KBM-7 (cell line): ENCODE data around the gene HELQ.
"Not testable (repeated sequence)": the region's sequence is repeated elsewhere in the genome, so short reads cannot be mapped to it uniquely, and the experiment has no call there.

Source experiments
- DNase-seq: peaks from one replicate; pipeline ENCODE4 v3.0.0-alpha.2; 2015
- in situ Hi-C: fragments of 300-500 bp; cut with MboI; formaldehyde crosslinking; loops from 2 replicates; pipeline ENCODE4 v1.14.3; 2020; ENCODE audit warnings: low sequenced_read_pairs, low pct_unique_long_range_greater_than_20kb, mixed read lengths

HELQ gene, protein sequence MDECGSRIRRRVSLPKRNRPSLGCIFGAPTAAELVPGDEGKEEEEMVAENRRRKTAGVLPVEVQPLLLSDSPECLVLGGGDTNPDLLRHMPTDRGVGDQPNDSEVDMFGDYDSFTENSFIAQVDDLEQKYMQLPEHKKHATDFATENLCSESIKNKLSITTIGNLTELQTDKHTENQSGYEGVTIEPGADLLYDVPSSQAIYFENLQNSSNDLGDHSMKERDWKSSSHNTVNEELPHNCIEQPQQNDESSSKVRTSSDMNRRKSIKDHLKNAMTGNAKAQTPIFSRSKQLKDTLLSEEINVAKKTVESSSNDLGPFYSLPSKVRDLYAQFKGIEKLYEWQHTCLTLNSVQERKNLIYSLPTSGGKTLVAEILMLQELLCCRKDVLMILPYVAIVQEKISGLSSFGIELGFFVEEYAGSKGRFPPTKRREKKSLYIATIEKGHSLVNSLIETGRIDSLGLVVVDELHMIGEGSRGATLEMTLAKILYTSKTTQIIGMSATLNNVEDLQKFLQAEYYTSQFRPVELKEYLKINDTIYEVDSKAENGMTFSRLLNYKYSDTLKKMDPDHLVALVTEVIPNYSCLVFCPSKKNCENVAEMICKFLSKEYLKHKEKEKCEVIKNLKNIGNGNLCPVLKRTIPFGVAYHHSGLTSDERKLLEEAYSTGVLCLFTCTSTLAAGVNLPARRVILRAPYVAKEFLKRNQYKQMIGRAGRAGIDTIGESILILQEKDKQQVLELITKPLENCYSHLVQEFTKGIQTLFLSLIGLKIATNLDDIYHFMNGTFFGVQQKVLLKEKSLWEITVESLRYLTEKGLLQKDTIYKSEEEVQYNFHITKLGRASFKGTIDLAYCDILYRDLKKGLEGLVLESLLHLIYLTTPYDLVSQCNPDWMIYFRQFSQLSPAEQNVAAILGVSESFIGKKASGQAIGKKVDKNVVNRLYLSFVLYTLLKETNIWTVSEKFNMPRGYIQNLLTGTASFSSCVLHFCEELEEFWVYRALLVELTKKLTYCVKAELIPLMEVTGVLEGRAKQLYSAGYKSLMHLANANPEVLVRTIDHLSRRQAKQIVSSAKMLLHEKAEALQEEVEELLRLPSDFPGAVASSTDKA

DNA sequence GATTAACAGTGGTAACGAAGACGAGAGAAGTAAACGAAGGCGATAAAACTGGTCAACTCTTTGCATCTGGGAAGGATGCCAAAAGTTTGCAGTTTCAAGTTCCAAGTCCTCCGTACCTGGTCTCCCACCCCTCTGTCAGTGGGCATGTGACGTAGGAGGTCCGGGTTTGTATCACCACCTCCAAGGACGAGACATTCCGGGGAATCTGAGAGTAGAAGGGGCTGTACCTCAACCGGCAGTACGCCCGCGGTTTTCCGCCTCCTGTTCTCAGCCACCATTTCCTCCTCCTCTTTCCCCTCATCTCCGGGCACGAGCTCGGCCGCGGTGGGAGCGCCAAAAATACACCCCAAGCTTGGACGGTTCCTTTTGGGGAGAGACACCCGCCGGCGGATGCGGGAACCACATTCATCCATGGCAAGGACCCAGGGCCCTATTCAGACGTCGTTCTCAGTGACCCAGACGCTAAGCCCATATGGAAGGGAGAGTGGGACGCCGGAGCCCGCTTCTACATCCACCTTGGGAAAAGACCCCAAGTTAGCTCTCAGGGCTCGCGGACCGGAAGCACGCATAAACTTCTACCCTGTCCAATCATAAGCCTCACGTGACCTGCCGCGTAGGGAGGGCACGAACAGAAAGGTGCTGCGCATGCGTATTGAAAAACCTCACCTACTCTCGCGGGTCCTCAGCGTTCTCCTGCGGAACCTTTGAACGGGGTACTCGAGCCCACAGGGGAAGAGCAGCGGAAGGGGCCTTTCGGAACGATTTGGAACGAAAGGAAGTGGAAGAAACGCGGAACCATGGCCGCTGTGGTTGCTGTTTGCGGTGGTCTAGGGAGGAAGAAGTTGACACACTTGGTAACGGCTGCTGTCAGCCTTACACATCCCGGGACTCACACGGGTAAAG lies at the start of gene HELQ, which contains the start of gene MRPS18C:
HELQ (minus strand) TSS at position 543 of the 903 bp plus-strand sequence; CDS start at position 413, 130 bp downstream.
MRPS18C (plus strand) TSS at position 778 of the 903 bp plus-strand sequence; CDS start at position 798, 20 bp downstream.
- in situ Hi-C loops = no loop called here

DNA sequence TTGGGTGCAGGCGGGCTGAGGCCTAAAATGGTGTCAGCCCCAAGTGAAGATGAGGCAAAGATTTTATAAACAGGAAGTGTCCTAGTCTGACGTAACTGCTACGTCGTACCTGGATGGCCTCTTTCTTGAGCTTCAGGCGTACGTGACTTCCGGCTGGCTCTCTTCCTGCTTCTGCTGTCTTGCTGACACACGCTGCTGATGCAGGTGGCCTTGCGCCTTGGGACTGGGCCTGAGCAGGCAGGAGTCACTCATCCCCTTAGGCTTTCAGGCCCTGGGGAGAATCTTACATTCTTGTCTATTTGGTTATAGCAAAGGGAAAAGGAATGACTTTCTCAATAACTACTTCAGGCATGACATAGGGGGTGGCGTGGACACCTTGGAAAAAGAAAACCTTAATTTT lies 49.4 kb upstream of the HELQ start:
- no peak for DNase-seq
- in situ Hi-C loops = loop anchor here (25.0 kb wide), 1 partner anchor 1007 kb away; no protein-coding TSS in a partner anchor

More for the DNA sequence above, at the start of gene HELQ, which contains the start of gene MRPS18C:
- peak; percentile 99 for DNase-seq

DNA sequence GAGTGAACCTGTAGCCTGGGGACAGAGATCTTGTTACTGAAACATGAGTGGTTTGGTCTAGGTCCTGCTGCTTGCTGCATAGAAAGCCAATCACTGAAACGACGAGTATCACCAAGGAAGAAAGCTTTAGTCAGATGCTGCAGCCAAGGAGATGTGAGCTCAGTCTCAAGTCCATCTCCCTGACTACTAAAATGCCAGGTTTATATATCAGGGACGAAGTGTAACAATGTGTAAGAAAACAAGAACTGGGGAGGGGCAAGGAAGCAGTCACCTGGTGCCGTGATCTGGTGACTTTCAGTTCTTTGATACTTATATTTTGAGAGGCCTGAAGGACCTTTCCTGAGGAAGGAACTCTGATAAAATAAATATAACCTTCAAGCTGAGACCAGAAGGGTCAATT lies 48.9 kb upstream of the HELQ start:
- in situ Hi-C loops = loop anchor here (25.0 kb wide), 1 partner anchor 1008 kb away; no protein-coding TSS in a partner anchor
- DNase-seq = no peak

DNA sequence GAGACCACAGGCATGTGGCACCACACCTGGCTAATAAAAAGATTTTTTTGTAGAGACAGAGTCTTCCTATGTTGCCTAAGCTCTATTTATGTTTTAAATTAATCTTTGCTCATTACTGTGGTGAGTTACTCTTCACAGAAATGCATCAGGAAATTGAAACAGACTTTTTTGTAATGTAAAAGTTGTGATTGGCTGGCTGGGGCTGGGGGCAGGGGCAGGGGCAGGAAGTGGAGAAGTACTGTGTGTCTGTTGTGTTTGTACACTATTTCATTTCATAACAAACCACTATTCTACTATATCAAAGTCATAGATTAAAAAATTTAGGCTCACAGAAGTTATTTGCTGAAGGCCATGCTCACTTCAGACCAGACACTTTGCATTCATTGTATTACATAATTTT lies 48.4 kb upstream of the HELQ start:
- DNase-seq = no peak
- in situ Hi-C loops = loop anchor here (25.0 kb wide), 1 partner anchor 1008 kb away; no protein-coding TSS in a partner anchor

DNA sequence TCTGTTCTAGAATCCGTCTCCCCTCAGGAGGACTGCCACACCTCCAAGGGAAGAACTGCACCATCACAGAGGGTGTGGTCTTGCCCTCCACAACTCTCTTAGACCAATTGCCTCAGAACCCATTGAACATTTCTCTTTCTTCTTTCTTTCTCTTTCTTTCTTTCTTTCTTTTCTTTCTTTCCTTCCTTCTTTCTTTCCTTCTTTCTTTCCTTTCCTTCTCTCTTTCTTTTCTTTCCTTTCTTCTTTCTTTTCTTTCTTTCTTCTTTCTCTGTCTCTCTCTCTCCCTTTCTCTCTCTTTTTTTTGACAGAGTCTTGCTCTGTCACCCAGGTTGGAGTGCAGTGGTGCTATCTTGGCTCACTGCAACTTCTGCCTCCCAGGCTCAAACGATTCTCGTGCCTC lies 46.0 kb upstream of the HELQ start:
- in situ Hi-C loops = loop anchor here (25.0 kb wide), 1 partner anchor 1011 kb away; no protein-coding TSS in a partner anchor
- DNase-seq = not testable (repeated sequence)

DNA sequence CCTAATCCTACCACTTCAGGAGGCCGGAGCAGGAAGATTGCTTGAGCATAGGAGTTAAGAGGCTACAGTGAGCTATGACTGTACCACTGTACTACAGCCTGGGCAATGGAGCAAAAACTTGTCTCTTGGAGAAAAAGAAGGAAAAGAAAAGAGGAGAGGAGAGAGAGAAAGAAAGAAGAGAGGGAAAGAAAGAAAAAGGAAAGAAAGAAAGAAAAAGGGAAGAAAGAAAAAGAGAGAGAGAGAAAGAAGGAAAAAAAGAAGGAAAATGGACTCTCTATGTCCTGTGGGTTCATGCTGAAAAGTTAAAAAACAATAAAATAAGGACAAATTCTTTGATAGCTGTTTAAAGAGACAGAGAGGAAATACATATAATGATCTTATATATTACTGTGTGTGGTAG lies 42.6 kb upstream of the HELQ start:
- no peak for DNase-seq
- in situ Hi-C loops = no loop called here

DNA sequence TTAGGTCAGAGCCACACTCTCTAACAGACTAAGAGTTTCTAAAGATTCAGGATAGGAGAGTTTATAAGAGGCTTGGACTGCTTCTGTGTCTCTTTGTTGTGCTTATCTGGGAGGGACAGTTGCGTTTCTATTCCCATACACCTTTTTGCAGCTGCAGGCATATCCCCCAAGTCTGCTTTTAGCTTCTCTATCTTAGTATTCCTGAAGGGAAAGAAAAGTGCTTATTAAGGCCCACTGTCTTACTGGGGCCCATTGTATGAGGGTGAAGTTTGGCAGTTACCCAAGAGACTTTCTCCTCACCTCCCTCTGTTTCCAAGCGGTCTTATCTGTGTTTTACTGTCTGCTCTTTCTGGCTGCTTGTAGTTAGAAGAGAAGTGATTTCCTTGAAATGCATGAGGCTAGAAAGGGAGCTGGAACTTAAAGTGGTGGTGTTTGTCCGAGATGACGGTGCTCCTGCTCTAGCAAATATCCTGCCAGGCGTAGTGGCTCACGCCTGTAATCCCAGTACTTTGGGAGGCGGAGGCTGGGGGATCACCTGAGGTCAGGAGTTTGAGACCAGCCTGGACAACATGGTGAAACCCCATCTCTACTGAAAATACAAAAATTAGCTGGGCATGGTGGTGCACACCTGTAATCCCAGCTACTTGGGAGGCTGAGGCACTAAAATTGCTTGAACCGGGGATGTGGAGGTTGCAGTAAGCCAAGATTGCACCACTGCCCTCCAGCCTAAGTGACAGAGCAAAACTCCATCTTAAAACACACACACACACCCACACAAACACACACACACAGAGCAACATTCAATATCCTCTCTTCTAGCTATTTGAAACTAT lies 40.7 kb upstream of the HELQ start:
- DNase-seq, in situ Hi-C loops: not testable (repeated sequence)

DNA sequence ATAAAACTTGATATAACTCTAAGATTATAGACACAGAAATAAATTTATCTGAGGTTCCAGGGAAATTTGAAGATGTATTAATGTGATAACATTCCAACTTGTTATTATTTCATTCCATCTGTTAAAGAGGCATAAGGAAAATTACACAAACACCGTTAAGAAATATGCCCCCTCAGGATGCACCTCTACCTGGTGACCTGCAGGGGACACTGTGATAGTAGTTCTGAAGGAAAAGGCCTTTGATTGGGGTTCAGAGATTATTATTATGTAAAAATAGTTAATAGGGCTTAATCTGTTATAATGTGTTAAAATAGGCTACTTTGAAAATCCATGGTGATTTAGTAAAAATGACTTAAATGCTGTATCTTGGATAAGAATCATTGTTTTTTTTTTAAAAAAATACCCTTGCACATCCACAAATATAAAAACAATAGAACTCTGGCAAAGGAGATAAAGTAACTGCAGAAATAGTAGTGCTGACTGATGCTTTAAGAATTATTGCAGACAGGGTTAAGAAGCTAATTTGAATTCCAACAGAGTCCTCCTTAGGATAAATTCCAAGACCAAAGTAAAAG lies 35.3 kb upstream of the HELQ start:
- in situ Hi-C loops = no loop called here
- DNase-seq = peak; percentile 45

DNA sequence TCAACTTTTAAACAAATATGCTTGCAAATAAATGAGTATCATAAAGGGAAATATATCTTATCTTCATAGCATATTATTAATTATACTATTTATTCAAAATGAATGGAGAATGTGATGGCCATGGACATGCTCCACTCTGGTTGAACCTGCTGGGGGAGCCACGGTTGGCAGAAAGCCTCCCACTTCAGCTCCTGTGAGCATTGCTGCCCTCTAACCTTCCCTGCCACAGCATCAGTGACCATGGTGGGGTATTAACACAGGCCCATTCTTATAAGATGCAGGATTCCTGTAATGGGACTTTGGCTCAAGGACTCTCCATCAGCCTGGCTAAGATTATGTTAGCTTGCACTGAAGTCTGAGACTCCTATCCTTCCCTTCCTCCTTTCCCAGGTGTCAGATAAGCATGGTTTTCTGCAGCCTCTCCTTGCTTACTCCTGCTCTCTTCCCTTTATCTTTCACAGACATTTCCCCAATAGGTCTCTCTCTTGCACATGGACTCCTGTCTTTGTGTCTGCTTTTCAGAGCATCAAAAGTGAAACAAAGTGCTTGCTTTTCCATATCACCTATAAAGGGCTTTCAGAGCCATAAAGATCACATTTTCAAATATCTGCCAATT lies 34.2 kb upstream of the HELQ start:
- no peak for DNase-seq
- in situ Hi-C loops = no loop called here

DNA sequence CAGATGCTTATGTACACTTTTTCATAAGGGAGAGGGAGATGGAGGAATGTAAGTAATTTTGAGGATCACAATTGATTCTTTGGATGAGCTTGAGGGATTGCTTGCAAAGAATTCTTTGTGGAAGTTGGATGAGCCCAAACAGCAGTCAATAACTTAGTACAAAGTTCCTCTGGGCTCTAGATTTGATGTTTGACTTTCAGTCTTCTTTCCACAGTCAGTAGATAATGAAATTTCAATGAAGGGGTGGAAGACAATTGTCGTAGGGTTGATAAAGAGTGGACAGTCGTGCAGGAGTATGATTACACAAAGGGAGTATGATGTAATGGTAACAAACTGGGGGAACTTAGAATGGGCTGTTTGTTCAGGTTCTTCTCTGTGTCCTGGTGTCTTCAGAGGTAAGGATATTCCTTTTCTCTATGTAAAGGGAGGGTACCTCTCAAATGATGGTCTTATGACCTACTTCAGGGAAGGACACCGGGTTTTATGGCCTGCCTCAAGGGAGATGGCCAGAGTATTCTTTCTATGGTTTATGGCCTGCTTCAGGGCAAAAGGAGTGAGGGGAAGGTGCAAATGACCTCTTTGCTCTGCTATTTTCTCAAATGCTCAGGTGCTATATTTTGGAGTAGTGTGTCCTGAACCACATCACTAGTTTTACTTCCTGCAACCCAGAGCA lies 31.0 kb upstream of the HELQ start:
- no peak for DNase-seq
- in situ Hi-C loops = no loop called here

DNA sequence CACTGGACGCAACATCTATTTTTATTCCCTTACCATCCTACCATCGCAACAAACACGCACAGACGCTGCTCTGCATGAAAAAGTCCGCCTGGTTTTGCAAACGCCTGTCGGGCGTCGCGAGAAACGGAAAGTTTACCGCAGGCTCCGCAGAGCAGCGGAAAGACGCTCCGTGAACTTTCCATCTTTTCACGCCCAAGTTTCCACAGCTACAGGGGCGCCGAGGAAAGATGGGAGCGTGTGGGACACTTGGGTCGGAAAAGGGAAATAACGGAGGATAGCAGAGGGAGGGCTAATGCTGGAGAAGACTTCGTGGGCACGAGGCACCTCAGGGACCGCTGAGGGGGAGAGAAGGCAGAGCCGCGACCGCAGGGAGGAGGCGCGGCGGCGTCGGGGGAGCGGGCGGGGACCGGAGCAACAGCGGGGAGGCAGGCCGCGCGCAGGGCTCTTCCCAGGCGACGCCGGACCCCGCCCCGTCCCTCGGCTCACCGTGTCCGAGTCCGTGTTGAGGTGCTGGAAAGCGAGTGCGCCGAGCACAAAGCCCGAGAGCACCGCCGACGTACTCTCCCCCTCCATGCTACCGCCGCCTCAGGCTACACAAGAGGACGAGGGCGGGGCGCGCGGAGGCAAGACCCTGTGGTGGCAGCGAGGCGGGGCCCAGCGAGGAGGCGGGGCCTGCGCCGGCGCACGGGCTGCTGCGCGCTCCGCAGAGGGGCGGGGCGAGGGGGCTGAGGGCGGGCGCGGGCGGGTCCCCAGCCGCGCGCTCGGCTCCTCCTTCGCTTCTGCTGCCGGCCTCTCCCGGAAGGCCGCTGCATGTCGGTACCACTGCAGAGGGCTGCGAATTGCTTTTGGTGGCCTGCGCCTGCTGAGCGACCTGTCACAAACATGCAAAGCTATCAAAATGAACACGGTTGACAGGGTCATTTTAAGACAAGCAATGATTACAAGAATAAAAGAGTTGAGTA lies 29.2 kb upstream of the HELQ start, which contains the start of gene ABRAXAS1:
ABRAXAS1 (minus strand) TSS at position 601 of the 962 bp plus-strand sequence; CDS start at position 573, 28 bp downstream.
- in situ Hi-C loops = no loop called here
- peak; percentile 91 for DNase-seq

DNA sequence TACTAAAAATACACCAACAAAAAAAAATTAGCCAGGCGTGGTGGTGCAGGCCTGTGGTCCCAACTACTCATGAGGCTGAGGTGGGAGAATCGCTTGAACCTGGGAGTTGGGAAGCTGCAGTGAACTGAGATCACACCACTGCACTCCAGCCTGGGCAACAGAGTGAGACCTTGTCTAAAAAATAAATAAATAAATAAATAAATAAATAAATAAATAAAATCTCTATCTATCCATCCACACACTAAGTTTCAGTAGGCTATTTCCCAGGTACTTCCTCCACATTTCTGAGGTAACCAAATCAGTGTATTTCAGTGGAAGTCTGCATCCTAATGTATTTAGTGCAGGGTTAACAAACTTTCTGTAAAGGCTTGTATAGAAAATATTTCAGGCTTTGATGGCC lies 18.3 kb upstream of the HELQ start:
- no peak for DNase-seq
- in situ Hi-C loops = no loop called here

DNA sequence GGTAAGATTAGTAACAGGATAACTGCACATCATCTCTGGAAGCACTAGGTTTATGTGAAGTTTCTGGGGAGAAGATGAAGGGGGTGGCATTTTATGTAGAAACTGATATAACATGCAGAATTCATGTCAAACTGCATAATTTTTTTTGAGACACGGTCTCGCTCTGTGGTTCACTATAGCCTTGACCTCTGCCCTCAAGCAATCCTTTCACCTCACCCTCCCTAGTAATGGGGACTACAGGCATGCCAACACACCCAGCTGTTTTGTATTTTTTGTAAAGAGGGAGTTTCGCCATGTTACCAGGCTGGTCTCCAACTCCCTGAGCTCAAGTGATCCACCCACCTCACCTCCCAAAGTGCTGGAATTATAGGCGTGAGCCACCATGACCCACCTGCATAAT lies 17.8 kb upstream of the HELQ start:
- in situ Hi-C loops = no loop called here
- no peak for DNase-seq

DNA sequence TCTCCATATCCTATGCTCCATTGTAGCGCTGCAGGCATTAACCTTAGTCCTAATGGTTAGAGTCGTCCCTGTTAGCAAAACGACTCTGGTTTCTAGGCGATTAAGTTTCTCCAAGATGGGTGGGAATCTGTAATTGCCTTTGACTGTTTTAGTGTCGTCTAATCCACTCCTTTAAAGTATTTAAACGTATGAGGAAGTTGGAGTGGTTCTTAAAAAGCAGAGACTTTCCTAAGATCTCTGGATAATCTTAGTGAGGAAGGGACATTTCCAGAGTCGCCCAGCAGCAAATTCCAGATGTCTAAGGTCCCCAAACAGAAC lies 520 bp upstream of the HELQ start:
- DNase-seq = no peak
- in situ Hi-C loops = no loop called here

DNA sequence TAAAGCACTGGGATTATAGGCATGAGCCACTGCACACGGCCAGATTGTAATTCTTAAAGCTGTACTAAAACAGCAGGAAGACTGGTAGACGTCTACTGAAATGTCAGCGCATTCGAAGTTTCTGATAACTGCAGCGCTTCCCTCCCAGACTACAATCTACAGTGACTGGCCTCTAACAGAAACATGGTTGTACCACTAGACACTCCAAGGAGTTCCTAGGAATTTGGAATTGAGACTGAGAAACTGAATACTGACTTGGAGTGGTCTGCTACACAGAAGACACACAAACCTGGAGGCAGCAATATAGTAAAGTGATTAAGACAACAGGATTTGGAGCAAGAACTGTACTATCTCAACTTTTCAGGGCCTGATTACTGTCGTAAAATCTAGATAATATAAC lies 937 bp downstream of the HELQ start:
- DNase-seq = no peak
- in situ Hi-C loops = no loop called here
